ENCODE results near the gene TMEM212. TPM values are rescaled to one million over a fixed set of nuclear protein-coding genes. Genes with fewer than 3 reads are reported as not detected.
A peak's percentile ranks its signal among the peaks of the same experiment; 100 is the strongest.

TMEM212 gene
- total and polyA plus RNA-seq, 2 of the 13 experiments (the other 11 are each of a cell fraction or from before 2014, with no cell fraction given): not detected

GRCh38 chr3:171809611-171809860 lies 33.6 kb upstream of the TMEM212 start:
- POLR2A ChIA-PET: interaction anchor here (1.0 to 6.5 kb wide), 16 partner anchors 8 to 394 kb away, joined by 3 to 91 read pairs (median 8); partner anchors contain the start of genes FNDC3B and TMEM212
- FAIRE-seq: peak; percentile 23
- in situ Hi-C loops (cut with HindIII; ENCODE audit: extremely low pct_ligation_motif_present, low pct_unique_long_range_greater_than_20kb): no loop called here
- no peak for TF ChIP-seq ZEB1 (IDR thresholded peaks at IDR 0.05; ENCODE audit: insufficient replicate concordance, low read depth)
- TF ChIP-seq ZBTB3 (CRISPR knock-in tag; IDR thresholded peaks at IDR 0.05; ENCODE audit: borderline replicate concordance, low read depth): no peak
- no peak for TF ChIP-seq KDM6A (CRISPR knock-in tag; IDR thresholded peaks at IDR 0.05; ENCODE audit: low read depth)
- no peak for TF ChIP-seq ZNF646 (CRISPR knock-in tag; IDR thresholded peaks at IDR 0.05)
- TF ChIP-seq MYC (CRISPR knock-in tag; IDR thresholded peaks at IDR 0.05; ENCODE audit: borderline replicate concordance): no peak
- no peak for TF ChIP-seq ZNF562 (CRISPR knock-in tag; IDR thresholded peaks at IDR 0.05; ENCODE audit: borderline replicate concordance)
- no peak for TF ChIP-seq SUZ12 (IDR thresholded peaks at IDR 0.05; ENCODE audit: low read depth, low read length)
- no peak for TF ChIP-seq PHF21A (CRISPR knock-in tag; IDR thresholded peaks at IDR 0.05)
- 0 out of 2 replicates have a peak, but pooled peaks have one; percentile 26 for TF ChIP-seq ZNF276 (CRISPR knock-in tag; IDR thresholded peaks at IDR 0.05; ENCODE audit: low read depth)
- no peak for TF ChIP-seq ELF3 (CRISPR knock-in tag; IDR thresholded peaks at IDR 0.05)
- TF ChIP-seq ZNF3 (CRISPR knock-in tag; IDR thresholded peaks at IDR 0.05): no peak
- TF ChIP-seq HOXA9 (CRISPR knock-in tag; IDR thresholded peaks at IDR 0.05; ENCODE audit: borderline replicate concordance): peak; percentile 28; the same call in 1 of the 2 replicates
- no peak for TF ChIP-seq ZGPAT (CRISPR knock-in tag; IDR thresholded peaks at IDR 0.05)
- no peak for TF ChIP-seq MLX (CRISPR knock-in tag; IDR thresholded peaks at IDR 0.05)
- TF ChIP-seq MXD1 (CRISPR knock-in tag; IDR thresholded peaks at IDR 0.05): no peak

More at GRCh38 chr3:171809611-171809860, 33.6 kb upstream of the TMEM212 start:
- H3K4me2 ChIP-seq (ENCODE audit: low read depth, low read length): peak overlapping the region; percentile 83
- peak overlapping the region; percentile 96 for H3K27ac ChIP-seq (ENCODE audit: extremely low read length, insufficient read depth, low read length)
- no peaks in the 10 kb centered on the region for H3K36me3 ChIP-seq (replicated peaks in 1 of 2; ENCODE audit: control insufficient read depth in 1 of 2, insufficient read depth in 2 of 2, low read length in 2 of 2)
- no peak; the same call in 1 of the 3 replicates for ATAC-seq
- H2AFZ ChIP-seq (ENCODE audit: low read length): no peak overlapping the region
- DNase-seq (ENCODE audit: low spot score): peak; percentile 70
- no peaks in the 10 kb centered on the region; a peak in 1 of 5 replicates for H3K27me3 ChIP-seq (ENCODE audit: control insufficient read depth in 1 of 2, insufficient read depth in 2 of 2, low read length in 2 of 2)
- whole genome bisulfite sequencing (ENCODE audit: low lambda C conversion rate): 3% methylated on average over 10 of the region's 11 CpGs
- peaks cover 67% of the 10 kb centered on the region for H3K4me1 ChIP-seq (ENCODE audit: insufficient read depth, low read length)
- peak overlapping the region; percentile 73 to 91 (median 85) for H3K4me3 ChIP-seq (replicated peaks in 1 of 3; ENCODE audit: insufficient read depth in 1 of 3, low read depth in 2 of 3, low read length in 3 of 3)
- CTCF ChIA-PET (ENCODE audit: low intra/inter-chr PET ratio, low total read pairs): no interaction called here
- peaks cover 63% of the 10 kb centered on the region for H3K79me2 ChIP-seq (ENCODE audit: insufficient read depth, low read length)
- peak overlapping the region; percentile 90 for H3K9ac ChIP-seq (ENCODE audit: insufficient read depth, low read depth, low read length)
- intact Hi-C loops (cut with micrococcal nuclease; ENCODE audit: unreplicated experiment): loop anchor here (5.0 kb wide), 1 partner anchor 233 kb away; no protein-coding TSS in a partner anchor
- H3K9me3 ChIP-seq (ENCODE audit: low read length): no peaks in the 10 kb centered on the region
- no TSS peak for BruUV-seq (replicated peaks)
- H4K20me1 ChIP-seq (ENCODE audit: insufficient read depth, low read length): no peaks in the 10 kb centered on the region

Data from HepG2 (cell line).